ENCODE results near the gene ARHGEF28.

Gene ARHGEF28

DNA sequence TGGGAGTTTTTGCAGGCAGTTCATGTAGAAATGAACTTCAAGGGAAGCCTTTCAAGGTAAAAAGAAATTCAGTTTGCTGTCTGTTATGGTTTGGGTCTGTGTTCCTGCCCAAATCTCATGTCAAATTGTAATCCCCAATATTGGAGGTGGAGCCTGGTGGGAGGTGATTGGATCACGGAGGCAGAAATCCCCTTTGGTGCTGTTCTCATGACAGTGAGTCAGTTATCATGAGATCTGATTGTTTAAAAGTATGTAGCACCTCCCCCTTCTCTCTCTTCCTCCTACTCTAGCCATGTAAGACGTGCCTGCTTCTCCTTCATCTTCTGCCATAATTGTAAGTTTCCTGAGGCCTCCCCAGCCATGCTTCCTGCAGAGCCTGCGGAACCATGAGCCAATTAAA is 341.4 kb downstream of the ARHGEF28 start:
- no peak overlapping the region for H3K4me3 ChIP-seq (replicated peaks; ENCODE audit: insufficient read depth, low read length)
- no peak for DNase-seq (ENCODE audit: low read depth in 1 of 2, low spot score in 1 of 2)
- H3K27me3 ChIP-seq (ENCODE audit: insufficient read depth, poor library complexity, severe bottlenecking): no peaks in the 10 kb centered on the region
- no peak overlapping the region for H3K27ac ChIP-seq (replicated peaks)
- TF ChIP-seq SPI1 (IDR thresholded peaks at IDR 0.05; ENCODE audit: borderline replicate concordance, low read depth): no peak
- no peak for TF ChIP-seq CTCF (IDR thresholded peaks at IDR 0.05; ENCODE audit: insufficient read depth, low read length)
- TF ChIP-seq POLR2AphosphoS5 (IDR thresholded peaks at IDR 0.05; ENCODE audit: low read depth): no peak
- TF ChIP-seq, protein P1, sequence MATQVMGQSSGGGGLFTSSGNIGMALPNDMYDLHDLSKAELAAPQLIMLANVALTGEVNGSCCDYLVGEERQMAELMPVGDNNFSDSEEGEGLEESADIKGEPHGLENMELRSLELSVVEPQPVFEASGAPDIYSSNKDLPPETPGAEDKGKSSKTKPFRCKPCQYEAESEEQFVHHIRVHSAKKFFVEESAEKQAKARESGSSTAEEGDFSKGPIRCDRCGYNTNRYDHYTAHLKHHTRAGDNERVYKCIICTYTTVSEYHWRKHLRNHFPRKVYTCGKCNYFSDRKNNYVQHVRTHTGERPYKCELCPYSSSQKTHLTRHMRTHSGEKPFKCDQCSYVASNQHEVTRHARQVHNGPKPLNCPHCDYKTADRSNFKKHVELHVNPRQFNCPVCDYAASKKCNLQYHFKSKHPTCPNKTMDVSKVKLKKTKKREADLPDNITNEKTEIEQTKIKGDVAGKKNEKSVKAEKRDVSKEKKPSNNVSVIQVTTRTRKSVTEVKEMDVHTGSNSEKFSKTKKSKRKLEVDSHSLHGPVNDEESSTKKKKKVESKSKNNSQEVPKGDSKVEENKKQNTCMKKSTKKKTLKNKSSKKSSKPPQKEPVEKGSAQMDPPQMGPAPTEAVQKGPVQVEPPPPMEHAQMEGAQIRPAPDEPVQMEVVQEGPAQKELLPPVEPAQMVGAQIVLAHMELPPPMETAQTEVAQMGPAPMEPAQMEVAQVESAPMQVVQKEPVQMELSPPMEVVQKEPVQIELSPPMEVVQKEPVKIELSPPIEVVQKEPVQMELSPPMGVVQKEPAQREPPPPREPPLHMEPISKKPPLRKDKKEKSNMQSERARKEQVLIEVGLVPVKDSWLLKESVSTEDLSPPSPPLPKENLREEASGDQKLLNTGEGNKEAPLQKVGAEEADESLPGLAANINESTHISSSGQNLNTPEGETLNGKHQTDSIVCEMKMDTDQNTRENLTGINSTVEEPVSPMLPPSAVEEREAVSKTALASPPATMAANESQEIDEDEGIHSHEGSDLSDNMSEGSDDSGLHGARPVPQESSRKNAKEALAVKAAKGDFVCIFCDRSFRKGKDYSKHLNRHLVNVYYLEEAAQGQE (IDR thresholded peaks at IDR 0.05; ENCODE audit: insufficient replicate concordance, low read depth): no peak
- no peak for TF ChIP-seq GABPA (IDR thresholded peaks at IDR 0.05; ENCODE audit: low read depth)

- Histone ChIP-seq H3K4me3 (replicated peaks; ENCODE audit: insufficient read depth, low read length) (no peak overlapping the region), H3K27me3 (ENCODE audit: insufficient read depth, poor library complexity, severe bottlenecking) (no peaks in the 10 kb centered on the region), H3K27ac (replicated peaks) (no peak overlapping the region)
- TF ChIP-seq GABPA (IDR thresholded peaks at IDR 0.05; ENCODE audit: low read depth) (no peak), CTCF (IDR thresholded peaks at IDR 0.05; ENCODE audit: insufficient read depth, low read length) (no peak), POLR2AphosphoS5 (IDR thresholded peaks at IDR 0.05; ENCODE audit: low read depth) (no peak), SPI1 (IDR thresholded peaks at IDR 0.05; ENCODE audit: borderline replicate concordance, low read depth) (no peak)
- TF ChIP-seq, protein P1 (IDR thresholded peaks at IDR 0.05; ENCODE audit: insufficient replicate concordance, low read depth): no peak
- no peak for DNase-seq (ENCODE audit: low read depth in 1 of 2, low spot score in 1 of 2)
Measured at GRCh38 chr5:73968246-73968645, 342.2 kb downstream of the ARHGEF28 start.

DNA sequence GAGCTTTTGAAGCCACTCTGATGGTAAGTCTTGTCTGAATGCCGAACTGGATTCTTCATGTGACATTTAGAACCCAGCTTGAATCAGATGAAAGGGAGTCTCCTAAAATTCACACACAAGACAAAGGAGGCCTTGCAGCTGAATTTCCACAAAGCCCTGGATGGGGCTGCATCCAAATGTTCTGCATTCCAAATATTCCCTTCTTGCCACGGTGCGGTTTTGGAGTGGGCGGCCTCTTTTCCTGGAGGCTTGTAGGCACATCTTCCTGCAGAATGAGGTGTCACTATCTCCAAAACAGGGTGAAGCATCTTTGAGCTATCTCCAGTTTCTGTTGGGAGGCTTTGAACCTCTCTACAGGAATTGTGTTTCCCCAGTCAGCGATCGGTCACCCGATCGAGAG is 342.7 kb downstream of the ARHGEF28 start:
- H3K4me3 ChIP-seq (replicated peaks; ENCODE audit: insufficient read depth, low read length): no peak overlapping the region
- H3K27ac ChIP-seq (replicated peaks): no peak overlapping the region
- TF ChIP-seq POLR2AphosphoS5 (IDR thresholded peaks at IDR 0.05; ENCODE audit: low read depth) (no peak), CTCF (IDR thresholded peaks at IDR 0.05; ENCODE audit: insufficient read depth, low read length) (no peak), GABPA (IDR thresholded peaks at IDR 0.05; ENCODE audit: low read depth) (no peak), SPI1 (IDR thresholded peaks at IDR 0.05; ENCODE audit: borderline replicate concordance, low read depth) (no peak)
- TF ChIP-seq, protein P1 (IDR thresholded peaks at IDR 0.05; ENCODE audit: insufficient replicate concordance, low read depth): no peak
- no peak for DNase-seq (ENCODE audit: low read depth in 1 of 2, low spot score in 1 of 2)
- H3K27me3 ChIP-seq (ENCODE audit: insufficient read depth, poor library complexity, severe bottlenecking): no peaks in the 10 kb centered on the region

Measured in HL-60 (cell line).